ENCODE results near the gene JAK3.

JAK3 gene

DNA sequence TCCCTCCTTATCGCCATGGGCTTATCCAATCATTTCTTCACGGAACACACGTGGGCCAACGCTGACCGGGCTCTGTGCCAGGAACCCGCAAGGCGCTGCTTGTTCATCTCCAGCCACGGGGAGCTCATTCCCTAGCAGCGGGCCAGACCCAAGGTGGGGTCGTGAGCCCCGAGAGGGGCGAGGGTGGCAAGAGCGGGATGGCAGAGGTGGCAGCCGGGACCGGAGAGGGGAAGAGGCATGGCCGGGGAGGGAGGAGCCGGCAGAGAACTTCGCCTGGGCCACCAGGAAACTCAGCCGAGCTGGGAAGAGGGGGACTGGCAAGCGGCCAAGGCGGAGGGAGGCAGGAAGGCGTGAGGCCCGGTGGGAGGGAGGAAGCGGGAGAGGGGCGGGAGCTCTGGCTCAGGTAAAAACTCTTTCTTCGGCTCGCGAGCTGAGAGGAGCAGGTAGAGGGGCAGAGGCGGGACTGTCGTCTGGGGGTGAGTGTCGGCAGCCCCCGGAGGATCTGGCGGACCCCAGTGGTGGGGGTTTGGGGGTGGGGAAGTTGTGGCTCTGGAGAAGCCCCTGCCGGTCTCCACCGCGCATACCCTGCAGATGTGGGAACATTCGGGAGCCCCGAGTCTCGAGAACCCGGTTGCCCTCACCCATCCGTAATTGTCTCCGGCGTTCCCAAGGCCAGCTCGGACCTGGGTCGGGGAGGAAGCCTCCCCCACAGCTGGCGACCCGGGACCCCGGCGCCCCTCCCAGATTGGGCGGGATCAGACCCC, 52.9 kb downstream of the JAK3 start, which contains the start of gene B3GNT3:
Gene B3GNT3 (plus strand): TSS at position 408 of the 764 bp plus-strand sequence. CDS start 12,670 bp downstream, outside the sequence.
- H4K20me1 ChIP-seq (ENCODE audit: insufficient read depth): no peaks in the 10 kb centered on the region
- no peak within 1 kb of the TSS for H3K27ac ChIP-seq
- no peaks in the 10 kb centered on the region for H3K4me1 ChIP-seq (ENCODE audit: low read depth, poor library complexity, severe bottlenecking)
- no peak within 1 kb of the TSS for H3K9ac ChIP-seq
- H3K79me2 ChIP-seq (ENCODE audit: insufficient read depth, low read depth): no peaks in the 10 kb centered on the region
- no peaks in the 10 kb centered on the region for H3K36me3 ChIP-seq (ENCODE audit: insufficient read depth)
- H3K4me2 ChIP-seq: no peak within 1 kb of the TSS
- no peak within 1 kb of the TSS for H2AFZ ChIP-seq (ENCODE audit: low read depth)
- H3K4me3 ChIP-seq (IDR thresholded peaks at IDR 0.05; ENCODE audit: insufficient read depth, low read depth, low read length): no peak within 1 kb of the TSS
- H3K27me3 ChIP-seq (ENCODE audit: insufficient read depth, low read depth): peaks cover 33% of the 10 kb centered on the region
- TF ChIP-seq, protein P1, sequence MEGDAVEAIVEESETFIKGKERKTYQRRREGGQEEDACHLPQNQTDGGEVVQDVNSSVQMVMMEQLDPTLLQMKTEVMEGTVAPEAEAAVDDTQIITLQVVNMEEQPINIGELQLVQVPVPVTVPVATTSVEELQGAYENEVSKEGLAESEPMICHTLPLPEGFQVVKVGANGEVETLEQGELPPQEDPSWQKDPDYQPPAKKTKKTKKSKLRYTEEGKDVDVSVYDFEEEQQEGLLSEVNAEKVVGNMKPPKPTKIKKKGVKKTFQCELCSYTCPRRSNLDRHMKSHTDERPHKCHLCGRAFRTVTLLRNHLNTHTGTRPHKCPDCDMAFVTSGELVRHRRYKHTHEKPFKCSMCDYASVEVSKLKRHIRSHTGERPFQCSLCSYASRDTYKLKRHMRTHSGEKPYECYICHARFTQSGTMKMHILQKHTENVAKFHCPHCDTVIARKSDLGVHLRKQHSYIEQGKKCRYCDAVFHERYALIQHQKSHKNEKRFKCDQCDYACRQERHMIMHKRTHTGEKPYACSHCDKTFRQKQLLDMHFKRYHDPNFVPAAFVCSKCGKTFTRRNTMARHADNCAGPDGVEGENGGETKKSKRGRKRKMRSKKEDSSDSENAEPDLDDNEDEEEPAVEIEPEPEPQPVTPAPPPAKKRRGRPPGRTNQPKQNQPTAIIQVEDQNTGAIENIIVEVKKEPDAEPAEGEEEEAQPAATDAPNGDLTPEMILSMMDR (conservative IDR thresholded peaks at IDR 0.05; ENCODE audit: low read depth, low read length): no peak

DNA sequence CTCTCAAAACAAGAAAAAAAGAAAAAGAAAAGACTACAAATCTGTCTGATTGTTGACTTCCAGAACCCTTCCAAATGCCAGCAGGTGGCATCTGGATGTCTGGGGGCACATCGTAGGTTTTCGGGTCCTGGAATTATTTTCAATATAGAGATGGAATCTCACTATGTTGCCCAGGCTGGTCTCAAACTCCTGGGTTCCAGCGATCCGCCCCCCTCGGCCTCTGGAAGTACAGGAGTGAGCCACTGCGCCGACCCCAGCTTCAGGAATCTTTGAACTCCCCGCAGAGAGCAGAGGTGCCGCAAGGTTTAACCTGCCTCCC, 53.4 kb downstream of the JAK3 start:
- H3K4me3 ChIP-seq (IDR thresholded peaks at IDR 0.05; ENCODE audit: insufficient read depth, low read depth, low read length): no peak overlapping the region
- H3K9ac ChIP-seq: no peak overlapping the region
- no peaks in the 10 kb centered on the region for H4K20me1 ChIP-seq (ENCODE audit: insufficient read depth)
- H3K4me2 ChIP-seq: no peak overlapping the region
- TF ChIP-seq, protein P1 (conservative IDR thresholded peaks at IDR 0.05; ENCODE audit: low read depth, low read length): no peak
- H2AFZ ChIP-seq (ENCODE audit: low read depth): no peak overlapping the region
- peaks cover 27% of the 10 kb centered on the region for H3K27me3 ChIP-seq (ENCODE audit: insufficient read depth, low read depth)
- no peaks in the 10 kb centered on the region for H3K4me1 ChIP-seq (ENCODE audit: low read depth, poor library complexity, severe bottlenecking)
- H3K36me3 ChIP-seq (ENCODE audit: insufficient read depth): no peaks in the 10 kb centered on the region
- H3K79me2 ChIP-seq (ENCODE audit: insufficient read depth, low read depth): no peaks in the 10 kb centered on the region
- no peak overlapping the region for H3K27ac ChIP-seq

DNA sequence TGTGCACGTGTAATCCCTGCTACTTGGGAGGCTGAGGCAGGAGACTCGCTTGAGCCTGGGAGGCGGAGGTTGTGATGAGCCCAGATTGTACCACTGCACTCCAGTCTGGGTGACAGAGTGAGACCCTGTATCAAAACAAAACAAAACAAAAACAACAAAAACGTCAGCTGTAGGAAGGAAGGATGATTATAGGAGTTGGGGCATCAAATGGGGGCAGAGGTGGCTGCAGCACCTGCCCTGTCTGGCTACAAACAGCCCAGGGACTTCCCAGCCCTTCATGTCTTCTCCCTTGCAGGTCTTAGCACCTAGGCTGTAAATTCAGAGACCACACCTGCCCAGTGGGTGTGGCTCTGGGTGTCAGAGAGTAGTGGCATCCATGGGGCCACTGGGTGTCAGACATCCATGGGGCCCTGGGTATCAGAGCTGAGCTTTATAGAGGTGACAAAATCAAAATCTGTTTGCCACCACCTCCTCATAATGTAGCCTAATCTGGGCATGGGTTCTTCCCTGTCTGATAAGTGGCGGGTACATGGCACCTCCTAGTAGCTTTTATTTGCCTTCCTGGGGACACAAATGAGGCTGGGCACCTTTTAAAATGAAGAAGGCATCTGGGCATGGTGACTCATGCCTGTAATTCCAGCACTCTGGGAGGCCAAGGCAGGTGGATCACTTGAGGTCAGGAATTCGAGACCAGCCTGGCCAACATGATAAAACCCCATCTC, 57.6 kb downstream of the JAK3 start:
- Histone ChIP-seq H2AFZ (ENCODE audit: low read depth) (no peak overlapping the region), H3K36me3 (ENCODE audit: insufficient read depth) (no peaks in the 10 kb centered on the region), H3K9ac (no peak overlapping the region), H4K20me1 (ENCODE audit: insufficient read depth) (no peaks in the 10 kb centered on the region), H3K4me1 (ENCODE audit: low read depth, poor library complexity, severe bottlenecking) (no peaks in the 10 kb centered on the region), H3K79me2 (ENCODE audit: insufficient read depth, low read depth) (no peaks in the 10 kb centered on the region), H3K4me2 (no peak overlapping the region), H3K27ac (no peak overlapping the region), H3K27me3 (ENCODE audit: insufficient read depth, low read depth) (peaks cover 1% of the 10 kb centered on the region; the same call in 1 of the 2 replicates), H3K4me3 (IDR thresholded peaks at IDR 0.05; ENCODE audit: insufficient read depth, low read depth, low read length) (no peak overlapping the region)
- TF ChIP-seq, protein P1 (conservative IDR thresholded peaks at IDR 0.05; ENCODE audit: low read depth, low read length): no peak

DNA sequence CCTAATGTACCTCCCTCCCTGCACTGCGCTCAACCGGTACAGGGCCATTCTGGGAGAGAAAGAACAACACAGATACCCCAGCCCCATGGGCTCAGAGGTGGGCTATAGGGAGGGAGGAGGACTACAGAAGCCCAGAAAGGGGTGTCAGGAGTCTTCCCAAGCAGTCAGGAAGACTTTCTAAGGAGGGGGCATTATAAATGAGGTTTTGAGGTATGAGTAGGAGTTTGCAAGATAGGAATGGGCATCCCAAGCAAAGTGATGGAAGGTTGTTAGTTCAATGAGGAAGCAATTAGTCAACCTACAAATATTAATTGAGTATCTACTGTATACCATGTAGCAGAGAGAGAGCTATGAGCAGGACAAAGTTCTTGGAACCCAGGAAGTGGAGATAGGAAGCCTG, 59.1 kb downstream of the JAK3 start:
- no peak overlapping the region for H3K9ac ChIP-seq
- TF ChIP-seq, protein P1 (conservative IDR thresholded peaks at IDR 0.05; ENCODE audit: low read depth, low read length): no peak
- no peak overlapping the region for H3K27ac ChIP-seq
- H3K79me2 ChIP-seq (ENCODE audit: insufficient read depth, low read depth): no peaks in the 10 kb centered on the region
- H3K4me1 ChIP-seq (ENCODE audit: low read depth, poor library complexity, severe bottlenecking): no peaks in the 10 kb centered on the region
- H2AFZ ChIP-seq (ENCODE audit: low read depth): no peak overlapping the region
- H3K4me2 ChIP-seq: no peak overlapping the region
- no peaks in the 10 kb centered on the region; the same call in 1 of the 2 replicates for H3K27me3 ChIP-seq (ENCODE audit: insufficient read depth, low read depth)
- no peaks in the 10 kb centered on the region for H3K36me3 ChIP-seq (ENCODE audit: insufficient read depth)
- H4K20me1 ChIP-seq (ENCODE audit: insufficient read depth): no peaks in the 10 kb centered on the region
- H3K4me3 ChIP-seq (IDR thresholded peaks at IDR 0.05; ENCODE audit: insufficient read depth, low read depth, low read length): no peak overlapping the region
